Left hindlimb (tissue), 1 donor: ENCODE measurements around the gene RASSF7.
A peak's percentile ranks its signal among the peaks of the same experiment; 100 is the strongest.

Experiments
- DNase-seq: peaks from one replicate; pipeline ENCODE4 v3.0.0-alpha.2; 2018

RASSF7 gene

DNA sequence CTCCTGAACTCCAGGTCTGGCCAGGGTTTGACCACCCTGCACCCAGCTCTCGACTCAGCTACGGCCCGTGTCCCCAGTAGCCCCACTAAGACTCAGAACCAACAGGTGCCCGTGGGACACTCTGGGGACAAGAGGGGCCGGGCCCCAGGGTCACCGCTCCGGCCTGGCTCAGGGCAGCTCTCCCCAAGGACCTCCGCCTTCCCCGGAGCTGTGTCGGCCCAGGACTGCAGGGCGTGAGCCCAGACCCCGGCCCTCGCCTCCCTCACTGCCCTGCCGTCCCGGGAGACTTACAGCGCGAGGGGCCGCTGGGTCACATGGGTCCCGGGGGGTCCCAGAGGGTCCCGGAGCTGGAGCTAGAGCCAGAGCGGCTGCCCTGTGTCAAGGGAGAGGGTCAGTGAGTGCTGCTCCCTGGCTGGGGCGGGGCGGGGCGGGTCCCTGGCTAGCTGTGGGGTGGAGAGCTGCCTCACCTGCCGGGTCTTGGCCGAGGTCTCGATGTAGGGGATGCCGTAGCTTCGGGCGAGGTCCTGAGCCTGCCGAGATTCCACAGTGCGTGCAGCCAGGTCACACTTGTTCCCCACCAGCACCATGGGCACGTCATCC lies 27.7 kb upstream of the RASSF7 start:
- DNase-seq: no peak

DNA sequence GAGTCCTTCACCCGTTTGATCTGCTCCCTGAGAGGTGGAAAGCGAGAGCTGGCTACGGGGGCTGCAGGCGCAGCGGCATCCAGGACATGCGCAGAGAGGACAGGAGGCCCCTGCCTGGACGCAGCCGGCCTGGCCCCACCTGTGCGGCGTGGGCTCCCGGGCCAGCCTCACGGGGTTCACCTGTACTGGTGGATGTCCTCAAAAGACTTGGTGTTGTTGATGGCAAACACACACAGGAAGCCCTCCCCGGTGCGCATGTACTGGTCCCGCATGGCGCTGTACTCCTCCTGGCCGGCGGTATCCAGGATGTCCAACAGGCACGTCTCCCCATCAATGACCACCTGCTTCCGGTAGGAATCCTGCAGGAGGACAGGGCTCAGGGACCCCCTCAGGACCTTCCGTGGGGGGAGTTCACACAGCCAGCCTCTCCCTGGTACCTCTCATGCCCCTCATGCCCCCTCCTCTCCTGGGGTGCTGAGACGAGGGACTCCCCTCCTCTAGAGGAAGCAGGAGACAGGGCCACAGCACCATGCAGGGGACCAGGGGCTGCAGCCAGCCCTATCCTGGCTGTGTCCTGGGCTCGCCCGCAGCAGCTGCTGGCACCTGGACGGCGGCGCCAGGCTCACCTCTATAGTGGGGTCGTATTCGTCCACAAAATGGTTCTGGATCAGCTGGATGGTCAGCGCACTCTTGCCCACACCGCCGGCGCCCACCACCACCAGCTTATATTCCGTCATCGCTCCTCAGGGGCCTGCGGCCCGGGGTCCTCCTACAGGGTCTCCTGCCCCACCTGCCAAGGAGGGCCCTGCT lies 27.0 kb upstream of the RASSF7 start:
- DNase-seq: no peak

DNA sequence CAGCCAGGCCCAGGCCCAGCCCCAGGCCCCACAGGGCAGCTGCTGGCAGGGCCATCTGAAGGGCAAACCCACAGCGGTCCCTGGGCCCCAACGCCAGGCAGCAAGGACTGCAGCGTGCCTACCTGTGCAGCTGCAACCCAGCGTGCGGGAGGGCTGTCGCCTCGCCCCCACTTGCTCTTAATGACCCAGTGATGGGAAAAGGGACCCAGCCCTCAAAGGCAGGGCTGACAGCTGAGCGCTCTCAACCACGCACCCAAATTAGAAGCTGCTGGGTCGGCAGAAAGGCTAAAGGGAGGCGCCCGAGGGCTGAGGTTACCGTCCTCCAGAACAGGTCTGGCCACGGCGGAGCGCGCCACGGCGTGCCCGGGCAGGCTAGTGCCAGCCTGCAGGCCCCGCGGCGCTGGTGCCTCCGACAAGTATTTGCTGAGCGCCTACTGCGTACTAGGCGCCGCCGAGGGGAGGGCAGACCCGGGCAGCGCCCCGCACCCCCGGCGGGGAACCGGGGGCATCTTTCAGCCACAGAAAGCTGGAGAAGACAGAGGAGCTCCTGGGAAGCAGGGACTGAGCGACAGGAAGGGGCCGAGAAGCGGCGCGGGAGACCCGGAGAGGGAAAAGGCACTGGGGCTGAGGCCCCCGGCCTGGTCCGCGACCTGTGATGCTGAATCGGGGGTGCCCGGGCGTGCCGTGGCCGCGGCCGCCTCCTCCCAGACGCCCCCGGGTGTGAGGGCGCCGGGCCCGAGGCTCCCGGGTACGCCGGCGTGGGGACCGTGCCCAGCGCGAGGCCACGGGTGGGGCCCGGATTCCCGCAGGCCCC lies 26.2 kb upstream of the RASSF7 start:
- no peak for DNase-seq

DNA sequence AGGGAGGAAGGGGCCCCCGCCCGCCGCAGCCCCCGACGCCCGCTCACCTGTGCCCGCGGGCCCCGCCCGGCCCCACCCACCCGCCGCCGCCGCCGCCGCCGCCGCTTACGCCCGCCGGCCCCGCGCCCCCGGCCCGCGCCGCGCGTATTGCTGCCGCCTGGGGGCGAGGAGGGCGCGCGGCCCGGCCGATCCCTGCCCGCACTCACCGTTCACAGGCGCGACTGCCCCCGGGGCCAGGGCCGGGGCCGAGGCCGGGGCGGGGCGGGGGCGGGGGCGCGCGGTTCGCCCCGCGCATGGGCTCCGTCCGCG lies 25.6 kb upstream of the RASSF7 start:
- DNase-seq: no peak

DNA sequence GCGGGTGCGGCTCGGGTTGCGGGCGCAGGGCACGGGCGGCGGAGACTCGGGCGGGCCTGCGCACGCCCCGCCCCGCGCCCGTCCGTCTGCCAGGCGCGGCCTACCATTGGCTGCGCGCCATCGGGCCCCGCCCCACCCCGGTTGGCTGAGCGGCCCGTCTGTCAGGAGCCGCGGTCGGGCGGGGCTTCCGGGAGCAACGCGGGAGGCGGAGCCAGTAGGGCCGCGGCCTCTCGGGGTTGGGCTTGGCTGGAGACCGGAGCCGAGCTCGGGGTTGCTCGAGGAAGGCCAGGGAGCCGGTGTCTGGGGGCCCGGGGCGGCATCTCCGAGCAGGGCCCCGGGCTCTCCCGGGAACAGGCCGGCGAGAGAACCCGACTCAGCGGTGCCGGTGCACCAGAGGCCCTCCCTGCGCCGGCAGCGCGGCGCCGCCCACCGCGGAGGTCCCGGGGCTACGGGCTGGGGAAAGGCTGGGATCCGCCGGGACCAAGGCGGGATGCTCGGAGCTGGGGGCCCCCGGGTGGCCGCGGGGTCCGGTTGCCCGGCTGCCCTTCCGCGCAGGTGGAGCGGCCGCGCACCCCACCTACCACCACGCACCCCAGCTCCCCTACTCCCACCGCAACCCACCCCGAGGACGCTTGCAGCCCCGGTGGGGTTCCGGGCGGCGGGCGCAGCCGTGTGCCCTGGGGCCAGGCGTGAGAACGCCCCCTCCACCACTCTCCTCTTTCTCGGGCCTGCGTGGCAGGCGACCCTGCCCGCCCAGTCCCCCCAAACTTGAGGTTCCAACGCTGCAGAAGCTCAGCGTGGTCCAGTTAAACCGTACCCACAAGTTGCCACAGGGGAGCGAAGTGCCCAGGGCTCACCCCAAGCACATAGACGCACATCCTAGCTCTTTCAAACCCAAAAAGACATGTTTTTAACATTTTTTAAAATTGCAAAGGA lies 25.0 kb upstream of the RASSF7 start, which contains the start of gene HRAS:
TSS of gene HRAS (minus strand) at position 58 of the 936 bp plus-strand sequence.
- peak; percentile 96 for DNase-seq

DNA sequence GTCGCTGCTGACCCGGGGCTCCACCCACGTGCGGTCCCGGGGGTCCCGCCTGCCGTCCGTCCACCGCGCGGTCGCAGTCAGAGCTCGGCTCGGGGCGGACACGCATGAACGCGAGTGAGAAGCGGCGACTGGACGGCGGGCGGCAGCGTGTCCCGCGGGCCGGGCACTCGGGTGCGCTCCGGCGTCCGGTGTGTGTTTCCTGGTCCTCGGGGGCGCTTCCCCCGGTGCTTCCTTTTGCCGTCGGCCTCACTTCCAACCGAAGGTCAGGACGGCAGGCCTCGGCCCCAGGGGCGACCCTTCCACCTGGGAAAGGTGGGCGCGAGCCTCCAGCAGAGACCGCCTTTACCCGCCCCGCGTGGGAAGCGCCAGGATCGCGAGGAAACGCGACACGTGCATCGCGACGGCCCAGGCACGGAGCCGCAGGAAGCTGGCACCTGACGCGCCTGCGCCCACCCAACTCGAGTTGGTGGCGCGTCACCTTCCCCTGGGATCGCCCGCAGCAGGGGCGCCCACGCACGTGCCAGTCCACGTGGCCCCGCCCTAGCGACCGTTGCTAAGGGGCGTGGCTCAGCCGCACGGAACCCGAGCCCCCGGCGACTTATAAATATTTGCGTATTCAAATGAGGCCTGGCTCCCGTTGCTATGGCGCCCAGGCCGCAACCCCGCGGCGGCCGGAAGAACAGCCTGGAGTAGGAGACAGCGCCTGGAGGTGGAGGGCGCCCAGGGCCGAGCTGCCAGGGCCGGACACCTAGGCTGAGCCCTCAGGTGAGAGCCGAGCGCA lies 23.7 kb upstream of the RASSF7 start, which contains the start of gene LRRC56:
TSS of gene LRRC56 (plus strand) at position 687 of the 781 bp plus-strand sequence. CDS start 3,158 bp downstream, outside the sequence.
- DNase-seq: no peak

DNA sequence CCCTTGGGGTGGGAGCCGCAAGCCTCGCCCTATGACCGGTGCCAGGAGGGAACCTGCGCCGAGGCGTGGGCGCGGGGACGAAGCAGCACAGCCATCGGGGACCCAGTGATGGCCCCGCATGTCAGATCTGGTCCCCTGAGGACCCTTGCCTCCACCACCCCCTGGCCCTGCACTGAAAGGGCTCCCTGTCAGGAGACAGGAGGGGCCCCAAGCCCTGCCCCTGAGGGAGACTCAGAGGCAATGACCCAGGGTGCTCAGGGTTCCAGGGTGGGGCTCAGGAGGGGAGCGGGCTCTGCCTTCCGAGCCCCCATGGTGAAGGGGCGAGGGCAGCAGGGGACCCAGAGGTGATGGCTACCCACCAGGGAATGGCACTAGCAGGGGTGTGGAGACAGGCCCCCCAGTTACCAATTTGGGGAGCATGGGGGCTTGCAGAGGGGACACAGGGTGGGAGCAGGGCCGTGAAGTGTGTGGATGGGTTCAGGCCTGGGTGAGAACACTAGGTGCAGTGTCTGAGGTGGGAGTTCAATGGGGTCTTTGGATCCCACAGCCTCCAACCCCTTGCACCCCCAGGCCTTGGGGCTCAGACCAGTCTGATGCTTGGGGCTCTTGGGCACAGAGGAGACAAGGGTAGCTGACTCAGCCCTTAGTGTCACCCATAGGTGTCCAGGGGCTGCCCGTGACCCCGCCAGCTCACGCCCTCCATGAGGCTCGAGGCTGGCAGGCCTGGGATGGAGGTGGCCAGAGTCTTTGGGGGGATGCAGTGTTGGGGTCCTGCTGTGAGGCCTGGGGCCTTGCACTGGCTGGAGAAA lies 22.9 kb upstream of the RASSF7 start:
- DNase-seq: no peak

DNA sequence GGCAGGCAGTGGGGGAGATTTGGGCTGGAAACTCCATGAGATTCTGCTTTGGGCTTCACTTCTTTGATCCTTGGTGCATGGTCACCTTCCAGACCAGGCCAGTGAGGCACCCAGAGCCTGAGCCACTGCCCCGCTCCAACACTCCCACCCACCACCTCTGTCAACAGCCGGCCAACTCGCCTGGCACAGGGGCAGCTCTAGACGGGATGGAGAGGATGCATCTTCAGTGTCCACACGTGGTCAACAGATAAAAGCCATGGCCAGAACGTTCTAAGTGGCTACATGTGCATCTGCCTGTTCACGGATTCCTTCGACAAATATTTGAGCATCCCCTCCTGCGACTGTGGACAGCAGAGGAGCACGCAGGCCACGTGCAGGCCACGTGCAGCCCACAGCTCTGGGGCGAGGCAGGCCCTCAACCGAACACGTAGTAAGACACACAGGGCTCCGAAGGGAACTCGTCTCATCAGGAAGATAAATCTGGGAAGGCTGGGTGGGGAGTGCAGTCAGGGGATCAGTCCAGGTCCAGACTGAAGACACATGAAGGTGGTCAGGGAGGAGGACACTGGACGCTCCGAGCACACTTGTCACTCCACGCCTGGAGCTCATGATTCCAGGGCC lies 22.2 kb upstream of the RASSF7 start:
- DNase-seq: peak; percentile 31

DNA sequence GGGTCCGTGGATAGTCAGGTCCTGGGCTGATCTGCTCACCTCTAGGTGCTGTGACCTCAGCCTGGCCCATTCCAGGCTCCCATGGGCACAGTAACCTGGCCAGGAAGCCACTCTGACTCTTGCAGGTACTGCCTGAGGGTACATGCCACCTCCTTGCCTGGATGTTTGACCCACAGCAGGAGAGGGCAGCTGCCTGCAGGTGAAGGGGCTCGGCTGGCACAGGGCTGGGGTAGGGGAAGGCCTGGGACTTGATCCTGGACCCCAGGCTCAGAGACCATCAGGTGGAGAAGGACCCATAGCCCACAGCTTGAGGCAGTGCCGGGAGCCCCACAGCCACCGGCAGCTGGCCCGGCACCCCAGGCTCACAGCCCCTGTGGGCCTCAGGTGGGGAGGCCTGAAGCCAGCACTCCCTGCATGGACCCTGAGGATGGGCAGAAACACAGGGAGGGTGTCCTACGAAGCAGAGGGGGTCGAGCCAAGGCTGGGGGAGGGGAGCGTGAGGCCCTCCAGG lies 20.7 kb upstream of the RASSF7 start:
- no peak for DNase-seq

DNA sequence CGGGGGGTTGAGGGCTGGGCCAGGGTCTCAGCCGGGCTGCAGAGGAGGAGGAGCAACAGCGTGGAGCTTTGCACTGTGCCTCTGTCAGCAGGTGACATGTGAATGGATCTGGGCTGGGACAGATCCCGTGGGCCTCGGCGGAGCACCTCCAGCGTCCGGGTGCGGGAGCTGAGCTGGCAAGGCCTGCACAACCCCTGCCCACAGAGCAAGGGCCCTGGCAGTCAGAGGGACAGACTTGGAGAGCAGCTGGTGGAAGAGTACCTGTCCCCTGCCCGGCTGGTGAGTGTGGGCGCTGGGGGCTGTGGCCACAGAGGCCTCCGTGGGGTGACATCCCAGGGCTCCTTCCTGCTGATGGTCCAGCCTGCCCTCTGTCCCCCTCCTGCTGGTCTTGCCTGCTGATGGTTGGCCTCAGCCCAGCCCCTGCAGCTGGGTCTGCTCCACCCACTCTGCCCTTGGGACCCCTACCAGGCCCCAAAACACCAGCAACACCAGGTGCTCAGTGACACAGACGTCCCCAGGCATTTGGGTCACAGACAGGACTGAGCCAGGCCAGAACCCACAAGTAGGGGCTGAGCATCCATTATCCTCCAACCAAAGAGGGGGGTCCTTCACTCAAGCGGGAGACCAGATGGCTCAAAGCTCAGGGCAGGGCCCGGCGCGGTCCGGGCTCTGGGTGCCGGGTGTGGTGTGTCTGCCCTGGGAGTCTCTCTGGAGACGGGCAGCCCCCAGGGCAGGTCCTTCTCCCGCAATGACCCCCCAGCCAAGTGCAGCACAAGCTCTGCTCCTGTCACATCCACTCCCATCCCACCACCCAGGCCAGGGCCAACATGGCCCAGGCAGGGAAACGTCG lies 20.0 kb upstream of the RASSF7 start:
- DNase-seq: peak; percentile 30

DNA sequence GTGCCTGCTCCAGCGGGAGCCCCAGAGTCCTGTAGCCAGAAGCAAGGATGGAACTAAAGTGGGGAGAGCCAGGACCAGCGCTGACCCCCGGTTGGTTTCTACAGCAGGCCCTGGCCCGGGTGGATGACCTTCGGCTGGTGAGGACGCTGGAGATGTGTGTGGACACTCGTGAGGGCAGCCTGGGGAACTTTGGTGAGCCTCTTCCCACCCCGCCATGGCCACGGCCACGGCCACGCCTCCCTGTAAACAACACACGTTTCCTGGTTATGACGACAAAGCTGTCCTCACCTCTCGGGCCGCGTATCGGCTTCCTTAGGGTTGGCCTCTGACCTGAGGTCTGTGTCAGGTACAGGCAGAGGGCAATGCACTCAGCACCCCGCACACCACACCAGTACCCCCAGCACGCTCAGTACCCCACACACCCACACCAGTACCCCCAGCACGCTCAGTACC lies 19.3 kb upstream of the RASSF7 start:
- DNase-seq: peak; percentile 25

DNA sequence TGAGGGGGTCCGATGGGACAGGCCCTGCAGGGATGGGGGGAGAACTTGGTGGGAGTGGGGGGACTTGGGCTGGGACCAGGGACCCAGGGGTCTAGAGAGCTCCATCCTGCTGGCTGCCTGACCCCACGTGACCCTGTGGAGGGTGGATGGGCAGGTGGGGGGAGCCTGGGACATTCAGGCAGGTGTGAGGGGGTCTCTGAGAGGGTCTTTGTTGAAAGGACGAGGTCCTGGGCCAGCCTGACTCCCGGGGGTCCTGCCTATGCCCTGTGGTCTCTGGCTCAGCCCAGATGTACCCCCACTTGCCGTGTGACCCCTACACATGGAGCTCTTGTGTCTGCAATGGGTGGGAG lies 16.0 kb upstream of the RASSF7 start:
- DNase-seq: peak; percentile 13

DNA sequence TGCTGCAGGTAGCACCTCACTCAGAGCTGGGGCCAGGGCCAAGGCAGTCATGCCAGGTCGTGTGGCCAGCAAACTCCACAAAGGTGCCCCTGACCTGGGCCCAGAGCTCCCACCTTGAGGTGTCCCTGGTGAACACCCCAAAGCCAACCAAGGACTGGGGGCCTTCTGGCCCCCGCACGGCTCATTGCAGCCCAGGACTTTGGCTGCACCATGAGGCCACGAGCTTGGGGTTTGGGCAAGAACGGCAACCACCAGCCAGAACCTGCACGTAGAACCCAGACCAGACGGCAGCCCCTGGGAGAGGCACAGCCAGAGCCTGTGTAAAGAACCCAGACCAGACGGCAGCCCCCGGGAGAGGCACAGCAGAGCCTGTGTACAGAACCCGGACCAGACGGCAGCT lies 15.6 kb upstream of the RASSF7 start:
- DNase-seq: peak; percentile 18

DNA sequence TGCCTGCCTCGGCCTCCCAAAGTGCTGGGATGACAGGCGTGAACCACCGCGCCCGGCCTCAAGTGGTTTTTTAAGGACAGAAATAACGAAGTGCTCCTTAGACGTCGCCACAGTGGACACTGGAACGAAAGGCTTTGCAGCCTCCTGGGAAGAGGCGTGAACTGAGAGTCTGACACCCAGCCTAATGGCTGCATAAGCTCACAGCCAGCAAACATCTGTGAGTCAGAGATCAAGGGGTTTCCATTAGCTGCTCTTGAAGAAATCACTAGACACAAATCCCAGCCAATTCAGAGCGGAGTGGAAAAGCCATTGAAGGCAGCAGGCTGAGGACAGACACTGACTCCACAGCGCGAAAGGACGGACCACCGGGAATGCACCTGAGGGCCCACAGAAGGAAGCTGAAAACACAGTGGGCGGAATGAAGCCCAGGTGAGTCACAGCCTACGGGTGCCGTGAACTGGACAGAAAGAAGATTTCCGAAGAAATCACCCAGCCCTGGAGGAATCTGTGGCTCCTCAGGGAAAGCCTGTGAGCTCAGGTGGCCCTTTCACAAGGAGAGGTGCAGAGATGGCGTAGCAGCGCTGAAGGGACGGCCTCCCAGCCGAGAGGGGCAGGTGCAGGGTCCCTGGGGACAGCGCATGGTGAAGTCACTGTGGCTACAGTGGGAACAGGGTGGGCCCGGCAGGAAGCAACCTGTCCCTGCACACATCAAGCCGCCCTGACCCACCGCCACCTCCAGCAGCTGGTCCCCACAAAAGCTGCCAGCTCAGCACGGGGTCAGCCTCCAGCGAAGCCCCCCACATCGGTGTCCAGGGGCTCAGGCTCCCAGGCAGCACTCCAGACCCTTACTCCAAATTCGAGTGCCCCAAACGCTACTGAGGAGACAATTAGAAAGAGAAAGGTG lies 11.8 kb upstream of the RASSF7 start:
- no peak for DNase-seq

DNA sequence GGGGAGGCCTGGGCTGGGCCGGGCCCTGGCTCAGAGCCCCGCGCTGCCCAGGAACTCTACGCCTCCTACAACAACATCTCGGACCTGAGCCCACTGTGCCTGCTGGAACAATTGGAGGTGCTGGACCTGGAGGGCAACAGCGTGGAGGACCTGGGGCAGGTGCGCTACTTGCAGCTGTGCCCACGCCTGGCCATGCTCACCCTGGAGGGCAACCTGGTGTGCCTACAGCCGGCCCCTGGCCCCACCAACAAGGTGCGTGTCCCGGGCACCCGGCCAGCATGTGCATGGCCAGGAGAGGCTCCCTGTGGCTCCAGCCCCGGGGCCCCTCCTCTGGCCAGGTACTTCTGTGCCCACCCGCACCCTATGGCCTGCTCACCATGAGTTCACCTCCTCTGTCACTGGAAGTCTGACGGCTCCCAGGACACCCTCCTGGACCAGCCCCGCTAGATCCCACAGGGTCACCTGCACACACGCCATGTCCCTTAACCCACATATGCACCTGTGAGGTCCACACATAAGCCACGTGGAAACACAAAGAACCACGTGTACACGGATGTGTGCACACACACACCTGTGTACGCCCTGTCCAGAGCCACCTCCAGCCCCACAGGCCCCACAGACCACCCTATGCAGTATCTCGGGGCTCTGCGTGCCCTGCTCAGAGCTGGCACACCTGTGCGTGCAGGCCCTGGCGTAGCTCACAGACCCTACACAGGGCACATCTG lies 10.6 kb upstream of the RASSF7 start:
- no peak for DNase-seq

DNA sequence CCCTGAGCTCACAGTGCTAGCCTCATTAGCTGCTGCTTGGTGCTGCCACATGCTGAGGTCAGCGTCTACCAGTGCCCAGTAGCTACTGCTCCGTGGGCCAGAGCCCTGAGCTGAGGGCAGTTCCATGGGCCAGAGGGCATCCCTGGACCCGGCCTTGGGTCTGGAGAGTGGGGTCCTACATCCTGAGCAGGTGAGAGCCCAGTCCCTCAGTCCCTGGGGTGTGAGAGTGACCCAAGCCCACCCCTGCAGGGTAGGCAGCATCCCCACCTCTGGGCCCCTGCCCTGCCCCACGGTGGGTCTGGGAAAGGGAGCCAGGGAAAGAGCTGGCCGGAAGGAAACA lies 10.1 kb upstream of the RASSF7 start:
- no peak for DNase-seq

DNA sequence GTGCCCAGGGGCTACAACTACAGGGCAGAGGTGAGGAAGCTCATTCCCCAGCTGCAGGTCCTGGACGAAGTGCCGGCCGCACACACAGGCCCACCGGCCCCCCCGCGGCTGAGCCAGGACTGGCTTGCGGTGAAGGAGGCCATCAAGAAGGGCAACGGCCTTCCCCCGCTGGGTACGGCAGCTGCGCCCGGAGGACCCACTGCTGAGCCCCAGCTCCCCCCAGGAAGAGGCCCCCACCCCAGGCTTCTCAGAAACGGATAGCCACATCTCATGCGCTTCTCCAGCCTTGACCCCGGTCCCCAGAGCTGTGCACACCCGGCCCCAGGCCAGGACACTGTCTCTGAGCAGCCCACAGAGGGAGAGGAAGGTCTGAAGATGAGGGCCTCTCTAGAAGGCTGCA lies 9.6 kb upstream of the RASSF7 start:
- no peak for DNase-seq

DNA sequence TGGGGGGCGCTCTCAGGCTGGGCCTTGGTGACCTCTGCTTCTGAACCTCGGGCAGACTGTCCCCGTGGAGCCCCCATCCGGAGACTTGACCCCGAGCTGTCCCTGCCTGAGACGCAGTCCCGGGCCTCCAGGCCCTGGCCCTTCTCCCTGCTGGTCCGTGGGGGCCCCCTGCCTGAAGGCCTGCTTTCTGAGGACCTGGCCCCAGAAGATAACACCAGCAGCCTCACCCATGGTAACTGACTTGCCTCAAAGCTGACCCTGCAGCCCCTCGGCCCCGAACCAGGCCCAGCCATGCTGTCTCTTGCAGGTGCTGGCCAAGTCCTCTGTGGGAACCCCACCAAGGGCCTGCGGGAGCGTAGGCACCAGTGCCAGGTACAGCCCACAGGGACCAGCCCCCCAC lies 9.2 kb upstream of the RASSF7 start:
- no peak for DNase-seq
